T-helper 22 cell (primary cell): ENCODE results near the gene FOLH1.
"Not testable (repeated sequence)": the region's sequence is repeated elsewhere in the genome, so short reads cannot be mapped to it uniquely, and the experiment has no call there.

Experiments
- DNase-seq: peaks from one replicate; pipeline ENCODE4 v3.0.0-alpha.2; 2020; ENCODE audit warnings: low read depth

Gene FOLH1

GRCh38 chr11:49177936-49178335 is 30.5 kb downstream of the FOLH1 start:
- DNase-seq, result not testable (repeated sequence)

GRCh38 chr11:49175378-49175777 is 33.0 kb downstream of the FOLH1 start:
- not testable (repeated sequence) for DNase-seq

- not testable (repeated sequence) for DNase-seq
Measured at GRCh38 chr11:49174691-49175366, 33.6 kb downstream of the FOLH1 start.

GRCh38 chr11:49171613-49172012 is 36.8 kb downstream of the FOLH1 start:
- not testable (repeated sequence) for DNase-seq

- DNase-seq, result not testable (repeated sequence)
Measured at GRCh38 chr11:49169579-49169978, 38.8 kb downstream of the FOLH1 start.

GRCh38 chr11:49168992-49169391 is 39.4 kb downstream of the FOLH1 start:
- DNase-seq, result not testable (repeated sequence)

- no peak for DNase-seq
Measured at GRCh38 chr11:49151211-49151610, 57.2 kb downstream of the FOLH1 start.

- DNase-seq, result not testable (repeated sequence)
Measured at GRCh38 chr11:49102356-49102755, 106.0 kb downstream of the FOLH1 start.
